HG03159 (cell line): ENCODE results near the gene S100A7A.

Source experiments
- ATAC-seq: cut with Tn5 transposase; IDR thresholded peaks from one replicate; pipeline ENCODE4 v1.9.1; 2021; ENCODE audit warnings: mild to moderate bottlenecking, moderate library complexity; ENCODE audit not compliant: unreplicated experiment

Gene S100A7A

GRCh38 chr1:153415850-153416570 lies at the start of gene S100A7A:
Gene S100A7A, plus strand, starts transcription at chr1:153416520. Its CDS starts 1,563 bp downstream, at chr1:153418083.
- ATAC-seq: no peak

- ATAC-seq: no peak
These were observed 49.2 kb upstream of the S100A7A start for GRCh38 chr1:153367090-153367489.

GRCh38 chr1:153368495-153368894 lies 47.8 kb upstream of the S100A7A start:
- ATAC-seq: no peak

- ATAC-seq: no peak
These were observed 46.2 kb upstream of the S100A7A start for GRCh38 chr1:153370146-153370545.

GRCh38 chr1:153371231-153371630 lies 45.1 kb upstream of the S100A7A start:
- no peak for ATAC-seq

- ATAC-seq: no peak
These were observed 43.7 kb upstream of the S100A7A start for GRCh38 chr1:153372571-153372970.

- no peak for ATAC-seq
These were observed 42.2 kb upstream of the S100A7A start for GRCh38 chr1:153374071-153374470.

GRCh38 chr1:153375511-153375910 lies 40.8 kb upstream of the S100A7A start, which contains the start of gene S100A12:
Gene S100A12, minus strand, starts transcription at chr1:153375621. Its CDS starts 1,029 bp downstream, at chr1:153374592.
- ATAC-seq: no peak

GRCh38 chr1:153379591-153379990 lies 36.7 kb upstream of the S100A7A start:
- no peak for ATAC-seq

GRCh38 chr1:153380711-153381110 lies 35.6 kb upstream of the S100A7A start:
- no peak for ATAC-seq

- no peak for ATAC-seq
These were observed 31.3 kb upstream of the S100A7A start for GRCh38 chr1:153384958-153385580.

- ATAC-seq: no peak
These were observed 29.8 kb upstream of the S100A7A start for GRCh38 chr1:153386500-153386901.

GRCh38 chr1:153387001-153387400 lies 29.3 kb upstream of the S100A7A start:
- ATAC-seq: no peak

GRCh38 chr1:153387785-153388184 lies 28.5 kb upstream of the S100A7A start:
- ATAC-seq: no peak

GRCh38 chr1:153389401-153389800 lies 26.9 kb upstream of the S100A7A start:
- no peak for ATAC-seq

- no peak for ATAC-seq
These were observed 26.1 kb upstream of the S100A7A start for GRCh38 chr1:153389973-153390879.

GRCh38 chr1:153390938-153391710 lies 25.2 kb upstream of the S100A7A start, which contains the start of gene S100A8:
Gene S100A8, minus strand, starts transcription at chr1:153391073. Its CDS starts 538 bp downstream, at chr1:153390535.
- ATAC-seq: no peak

GRCh38 chr1:153392258-153392657 lies 24.1 kb upstream of the S100A7A start:
- ATAC-seq: no peak

GRCh38 chr1:153392822-153393221 lies 23.5 kb upstream of the S100A7A start:
- no peak for ATAC-seq

GRCh38 chr1:153393926-153394325 lies 22.4 kb upstream of the S100A7A start:
- no peak for ATAC-seq
